ENCODE results near the gene DSC2.
"Not testable (repeated sequence)": the region's sequence is repeated elsewhere in the genome, so short reads cannot be mapped to it uniquely, and the experiment has no call there.

The DSC2 gene

GRCh38 chr18:31042084-31042405, 60.2 kb downstream of the DSC2 start:
- DNase-seq = no peak

DNA sequence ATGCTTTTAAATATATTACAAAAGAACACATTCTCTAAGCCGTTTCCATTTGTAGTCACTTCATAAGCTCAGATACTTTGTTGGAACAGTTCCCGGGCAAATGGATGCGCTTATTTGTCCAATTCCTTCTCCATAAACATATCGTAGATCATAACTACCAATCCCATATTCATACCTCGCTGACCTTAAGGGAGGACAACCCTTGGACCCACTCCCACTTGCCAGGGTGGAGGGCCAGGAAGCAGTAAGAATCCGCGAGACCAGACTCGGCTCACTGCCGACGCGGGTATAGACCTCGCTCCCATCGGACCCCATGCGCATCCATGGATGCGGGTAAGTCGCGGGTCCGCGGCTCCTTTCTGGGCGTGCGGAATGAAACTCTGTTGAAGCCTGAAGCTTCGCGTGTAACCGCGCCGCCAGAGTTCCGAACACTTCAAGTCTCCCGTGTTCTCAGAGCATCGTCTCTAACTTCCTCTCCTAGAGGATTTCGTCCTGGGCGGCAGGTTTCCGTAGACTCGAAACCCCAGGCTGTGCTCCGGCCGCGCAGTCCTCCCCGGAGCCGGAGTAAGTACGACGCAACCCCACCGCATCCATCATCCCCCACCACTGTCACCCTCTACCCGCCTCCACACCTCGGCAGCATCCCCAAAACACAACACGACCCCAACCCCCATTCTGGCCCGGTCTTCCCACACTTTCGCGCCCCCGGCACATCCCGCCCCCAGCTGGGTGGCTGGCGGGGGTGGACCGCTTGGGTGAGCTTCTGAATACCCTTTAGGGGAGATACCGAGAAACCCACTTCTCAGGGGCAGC, 60.7 kb downstream of the DSC2 start:
- no peak for DNase-seq

- no peak for DNase-seq
These were observed 61.4 kb downstream of the DSC2 start for GRCh38 chr18:31040686-31041270.

DNA sequence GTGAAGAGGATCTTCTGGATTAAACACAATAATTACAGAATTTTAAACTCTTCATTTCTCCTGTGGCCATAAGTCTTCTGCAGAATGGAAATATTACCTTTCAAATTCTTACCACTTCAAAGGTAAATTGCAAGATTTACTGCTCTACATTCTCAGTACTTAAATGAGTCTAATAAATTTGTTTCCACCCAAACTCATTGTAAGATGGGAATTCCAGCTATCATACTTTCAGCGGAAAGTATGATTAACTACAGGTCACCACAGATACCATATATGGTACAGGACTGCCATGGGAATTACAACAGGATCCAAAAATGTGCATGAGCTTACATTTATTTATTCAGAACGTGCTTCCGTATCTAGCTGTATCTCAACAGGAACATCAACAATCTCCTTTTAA, 62.8 kb downstream of the DSC2 start:
- DNase-seq = no peak

- DNase-seq = not testable (repeated sequence)
These were observed 64.5 kb downstream of the DSC2 start for GRCh38 chr18:31037686-31038085.

DNA sequence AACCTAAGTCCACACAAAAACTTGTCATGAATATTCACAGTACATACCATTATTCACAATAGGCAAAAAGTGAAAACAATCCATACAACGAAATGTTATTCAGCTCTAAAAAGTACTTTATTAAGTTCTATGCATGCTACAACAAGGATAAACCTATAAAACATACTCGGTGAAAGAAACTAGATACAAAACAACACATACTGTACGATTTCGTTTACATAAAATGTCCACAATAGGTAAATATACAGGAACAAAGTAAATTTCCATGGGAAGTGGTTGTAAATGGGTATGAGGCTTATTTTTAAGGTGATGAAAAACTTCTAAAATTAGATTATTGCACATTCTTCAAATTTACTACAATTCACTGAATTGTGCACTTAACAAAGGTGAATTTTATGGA, 67.7 kb downstream of the DSC2 start:
- DNase-seq = no peak

DNA sequence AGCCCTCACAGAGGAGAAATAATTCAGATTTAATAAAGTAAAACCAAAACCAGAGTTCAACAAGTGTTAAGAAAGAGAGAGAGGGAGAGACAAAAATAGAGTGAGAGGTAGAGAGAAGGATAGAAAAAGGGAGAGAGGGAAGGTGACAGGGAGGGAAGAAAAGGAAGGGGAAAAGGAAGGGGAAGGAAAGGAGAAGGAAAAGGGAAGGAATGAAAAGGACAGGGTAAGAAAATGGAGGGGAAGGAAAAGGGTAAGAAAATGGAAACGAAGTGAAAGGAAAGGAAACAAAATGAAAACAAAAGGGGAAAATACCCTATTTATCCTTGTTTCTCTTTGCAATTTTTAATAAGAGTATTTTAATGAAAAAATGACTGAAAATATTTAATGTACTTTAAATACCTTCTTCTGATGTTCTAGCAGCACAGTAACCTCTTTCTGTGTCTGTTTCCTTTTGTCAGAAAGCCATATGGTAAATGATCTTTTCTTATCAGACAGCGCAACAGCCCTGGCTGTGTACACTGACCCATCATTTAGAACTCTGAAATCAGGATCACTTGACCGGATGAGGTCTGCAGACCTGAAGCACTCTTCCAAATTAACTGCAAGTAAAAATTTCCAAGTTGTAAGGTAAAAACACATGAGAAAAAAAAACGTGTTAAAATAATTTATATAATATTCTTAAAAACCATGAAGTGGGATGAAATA, 71.5 kb downstream of the DSC2 start:
- DNase-seq = no peak

DNA sequence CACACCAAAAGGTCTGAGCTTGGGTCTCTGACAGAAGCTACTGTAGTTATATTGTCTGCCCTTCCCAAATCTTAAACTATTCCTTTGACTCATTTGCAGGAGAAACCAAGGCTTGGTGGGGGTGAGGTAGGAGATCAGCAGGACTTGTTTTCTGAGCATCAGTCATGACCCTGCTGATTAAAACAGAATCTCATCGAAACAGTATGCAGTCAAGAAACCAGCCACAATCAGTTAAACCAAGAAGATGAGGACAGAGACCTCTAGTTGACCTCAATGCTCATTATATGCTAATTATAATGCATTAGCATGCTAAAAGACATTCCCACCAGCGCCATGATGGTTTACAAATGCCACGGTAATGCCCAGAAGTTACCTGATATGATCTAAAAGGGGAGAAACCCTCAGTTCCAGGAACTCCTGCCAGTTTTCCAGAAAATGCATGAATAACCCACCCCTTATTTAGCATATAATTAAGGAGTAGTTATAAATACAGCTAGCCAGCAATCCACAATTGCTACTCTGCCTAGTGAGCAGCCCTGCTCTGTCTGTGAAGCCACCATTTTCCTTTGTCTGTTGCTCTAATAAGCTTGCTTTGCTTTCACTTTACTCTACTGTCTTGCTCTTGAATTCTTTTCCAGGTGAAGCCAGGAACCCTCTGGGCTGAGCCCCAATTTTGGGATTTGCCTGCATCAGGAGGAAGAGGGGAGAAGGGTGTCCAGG, 86.3 kb downstream of the DSC2 start:
- DNase-seq = no peak

DNA sequence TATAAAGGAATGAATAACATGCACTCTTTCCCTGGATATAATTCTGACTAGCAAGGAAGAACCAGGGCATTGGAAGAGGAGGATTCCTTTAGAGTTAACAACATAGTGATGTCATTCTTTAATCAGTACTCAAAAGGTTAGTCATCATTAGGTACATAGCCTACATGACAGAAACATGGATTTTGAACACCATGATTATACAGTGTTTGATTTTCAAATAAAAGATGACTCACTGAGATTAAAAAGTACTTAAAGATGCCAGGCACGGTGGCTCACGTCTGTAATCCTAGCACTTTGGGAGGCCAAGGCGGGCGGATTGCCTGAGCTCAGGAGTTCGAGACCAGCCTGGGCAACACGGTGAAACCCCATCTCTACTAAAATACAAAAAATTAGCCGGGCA, 90.8 kb downstream of the DSC2 start:
- DNase-seq = not testable (repeated sequence)

DNA sequence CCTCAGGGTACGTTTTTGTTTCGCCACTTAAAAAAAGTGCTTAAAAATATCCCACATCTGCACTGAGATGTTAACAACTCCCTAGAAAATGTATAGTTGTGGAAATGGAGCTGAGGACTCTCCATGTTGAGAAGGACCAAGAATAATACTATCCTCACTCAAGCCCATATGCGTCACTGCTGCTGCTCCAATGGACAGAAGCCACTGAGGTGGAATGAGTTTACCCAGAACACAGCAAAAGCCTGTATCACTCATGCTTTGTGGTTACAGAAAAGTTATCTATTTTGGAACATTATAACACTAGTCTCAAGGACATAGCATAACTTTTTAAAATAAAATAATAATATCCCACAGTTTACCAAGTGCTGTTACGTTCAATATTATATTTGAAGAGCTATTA, 91.6 kb downstream of the DSC2 start:
- no peak for DNase-seq

All from NCI-H187 treated with DMSO at 0.1 percent for 48 hours (cell line).